K562 (cell line): ENCODE results near the gene UGT3A1. TPM values are rescaled to one million over a fixed set of nuclear protein-coding genes. Genes with fewer than 3 reads are reported as not detected.

Source experiments
- ATAC-seq: fragments of 200-7000 bp; cut with Tn5 transposase; 3 replicates; pipeline ENCODE4 v1.9.1; 2020; ENCODE audit warnings: moderate library complexity
- BruUV-seq: library from RNA; stranded (reverse); fragments of 400-500 nt; replicated peaks from 2 replicates; lab custom pipeline; 2021; lab: Mats Ljungman, UMichigan
- CTCF ChIA-PET: fragments of 300-600 bp; formaldehyde crosslinking; extraction: SDS; loops from one replicate; lab custom pipeline; 2021; ENCODE audit warnings: low intra/inter-chr PET ratio; lab: Yijun Ruan, JAX
- POLR2A ChIA-PET: fragments of 300-600, 350-650 bp; sonication (Branson Sonifier 250); formaldehyde crosslinking; extraction: SDS; loops from one replicate; lab custom pipeline; 2021; ENCODE audit warnings: antibody characterized with exemption, inconsistent platforms; lab: Yijun Ruan, JAX
- DNase-seq, 4 experiments: peaks; one replicate each; pipeline versions ENCODE4 v3.0.0 to v3.0.0-alpha.2; 2011 to 2018; ENCODE audit warnings: low spot score in 3 of 4, mixed read lengths in 3 of 4; ENCODE audit errors: extremely low read depth in 1 of 4
- FAIRE-seq: peaks from 2 replicates; lab custom pipeline; 2011; peaks lifted over from hg19 to GRCh38; lab: Jason Lieb, UNC
- H2AFZ ChIP-seq: 2 replicates; pipeline ENCODE4 v1.6.0; 2011; ENCODE audit warnings: low read depth, low read length, control low read depth, inconsistent platforms
- H3K27ac ChIP-seq: fragments of 200-600 bp; 3 replicates; pipeline ENCODE4 v1.8.0; 2011; ENCODE audit warnings: low read depth, mild to moderate bottlenecking, control low read depth, inconsistent platforms, low read length, moderate library complexity, mixed read lengths; ENCODE audit errors: extremely low read depth
- H3K27me3 ChIP-seq, 2 experiments: fragments of 300-600 bp in 1 of 2; 2 replicates in 1 of 2; 3 replicates in 1 of 2; pipeline versions ENCODE4 v1.6.0 to v1.8.0; 2011; ENCODE audit warnings: inconsistent platforms in 2 of 2, low read length in 2 of 2, mild to moderate bottlenecking in 1 of 2, mixed read lengths in 1 of 2, moderate library complexity in 1 of 2; ENCODE audit not compliant: control insufficient read depth in 2 of 2, insufficient read depth in 2 of 2
- H3K36me3 ChIP-seq: fragments of 300-600 bp; 3 replicates; pipeline ENCODE4 v1.8.0; 2011; ENCODE audit warnings: mild to moderate bottlenecking, low read length, inconsistent platforms; ENCODE audit not compliant: control insufficient read depth, insufficient read depth
- H3K4me1 ChIP-seq, 2 experiments: fragments of 200-600 bp in 1 of 2; replicated peaks in 1 of 2; 2 replicates in 1 of 2; 3 replicates in 1 of 2; pipeline versions ENCODE4 v1.5.1 to v1.8.0; 2011; ENCODE audit warnings: inconsistent platforms in 2 of 2, low read length in 2 of 2, mild to moderate bottlenecking in 1 of 2, mixed read lengths in 1 of 2, moderate library complexity in 1 of 2; ENCODE audit not compliant: control insufficient read depth in 2 of 2, insufficient read depth in 2 of 2
- H3K4me2 ChIP-seq: 2 replicates; pipeline ENCODE4 v1.6.1; 2011; ENCODE audit warnings: low read length, control low read depth, inconsistent platforms, mixed read lengths; ENCODE audit not compliant: insufficient read depth
- H3K4me3 ChIP-seq: fragments of 200-600 bp; sonication (generic), shearing (Covaris generic); 2 replicates; pipeline ENCODE4 v1.5.1; 2016; ENCODE audit warnings: control low read depth, inconsistent platforms
- H3K79me2 ChIP-seq: fragments of 200-600 bp; 3 replicates; pipeline ENCODE4 v1.8.0; 2011; ENCODE audit warnings: low read length, inconsistent platforms; ENCODE audit not compliant: control insufficient read depth, insufficient read depth
- H3K9ac ChIP-seq, 2 experiments: 2 replicates each; pipeline versions ENCODE4 v1.6.0 to v1.6.1; 2011; ENCODE audit warnings: low read depth in 2 of 2, low read length in 2 of 2, control low read depth in 1 of 2, inconsistent platforms in 1 of 2, mild to moderate bottlenecking in 1 of 2, mixed read lengths in 1 of 2; ENCODE audit not compliant: insufficient read depth in 1 of 2
- H3K9me1 ChIP-seq: one replicate; pipeline ENCODE4 v1.6.0; 2011; ENCODE audit warnings: inconsistent platforms, mild to moderate bottlenecking, low read length, moderate library complexity; ENCODE audit not compliant: control insufficient read depth, insufficient read depth
- H3K9me3 ChIP-seq: replicated peaks from 2 replicates; pipeline ENCODE4 v1.5.1; 2011; ENCODE audit warnings: low read depth, low read length, inconsistent platforms; ENCODE audit not compliant: control insufficient read depth, insufficient read depth
- H4K20me1 ChIP-seq: replicated peaks from 2 replicates; pipeline ENCODE4 v1.6.1; 2011; ENCODE audit warnings: low read length, inconsistent platforms, mixed read lengths; ENCODE audit not compliant: control insufficient read depth, insufficient read depth
- CEBPZ ChIP-seq: fragments of 150-350 bp; IDR thresholded peaks from 2 replicates; pipeline ENCODE4 v1.6.1; 2014; ENCODE audit warnings: low read depth, mild to moderate bottlenecking, low read length, borderline replicate concordance
- GTF2A2 ChIP-seq: IDR thresholded peaks from 2 replicates; pipeline ENCODE4 v1.6.1; 2016; ENCODE audit warnings: mild to moderate bottlenecking, missing genetic modification characterization, missing compliant biosample characterization
- KLF16 ChIP-seq: IDR thresholded peaks from 2 replicates; pipeline ENCODE4 v1.6.1; 2016; ENCODE audit warnings: antibody characterized with exemption
- SMARCA5 ChIP-seq: fragments of 450-650 bp; IDR thresholded peaks from 2 replicates; pipeline ENCODE4 v1.6.1; 2016
- ZFP30 ChIP-seq: fragments of 250-450 bp; sonication (Bioruptor Pico); IDR thresholded peaks from 2 replicates; pipeline ENCODE4 v1.8.0; 2022; ENCODE audit warnings: moderate library complexity, mild to moderate bottlenecking, inconsistent platforms, borderline replicate concordance
- ZNF507 ChIP-seq: conservative IDR thresholded peaks from 2 replicates; pipeline ENCODE4 v1.6.1; 2017; ENCODE audit warnings: missing genetic modification characterization, missing compliant biosample characterization
- ZNF551 ChIP-seq: fragments of 250-450 bp; sonication (Bioruptor Pico); IDR thresholded peaks from 2 replicates; pipeline ENCODE4 v1.5.0; 2021; ENCODE audit warnings: mild to moderate bottlenecking, moderate library complexity
- WGBS: fragments of 100-300 bp; shearing (Covaris generic); methylation state at CpG from one replicate; pipeline ENCODE4 v1.1.6; 2016; ENCODE audit warnings: low coverage, mixed read lengths; ENCODE audit not compliant: insufficient coverage; ENCODE audit errors: missing lambda C conversion rate; 5-methylcytosine and 5-hydroxymethylcytosine counted together
- in situ Hi-C: fragments of 300-500 bp; cut with MboI; formaldehyde crosslinking; loops from 4 replicates; pipeline ENCODE4 v1.15.0; 2018; ENCODE audit warnings: inconsistent platforms, mixed read lengths
- intact Hi-C: fragments of 100-400 bp; cut with micrococcal nuclease; formaldehyde crosslinking; loops from 2 replicates; pipeline ENCODE4 v1.14.2; 2022
- polyA plus RNA-seq, 8 experiments: library from polyadenylated mRNA; depleted of rRNA in 4 of 8; stranded (reverse) in 5 of 8; unstranded in 3 of 8; fragments of >200 nt; fragmentation: Nextera tagmentation in 2 of 8; fragmentation: Illumina TruSeq in 1 of 8; extraction: Ambion mirVana in 2 of 8; extraction: Trizol in 1 of 8; gene quantifications; 2 replicates each; pipeline versions ENCODE4 v1.2.1 to v1.2.3, GENCODE V29; 2011 to 2014; ENCODE audit warnings: inconsistent platforms in 1 of 8, missing spikeins in 1 of 8
- total RNA-seq, 7 experiments: library from RNA; depleted of rRNA in 6 of 7; stranded (reverse); fragments of >200 nt in 6 of 7; fragmentation: Illumina TruSeq in 2 of 7; extraction: Trizol in 2 of 7; gene quantifications; 2 replicates each; pipeline versions ENCODE4 v1.2.1 to v1.2.3, GENCODE V29; 2011 to 2021; ENCODE audit warnings: low replicate concordance in 1 of 7
- TF ChIP-seq, protein P1 (sequence below): sonication (generic); formaldehyde crosslinking; IDR thresholded peaks from 2 replicates; pipeline ENCODE4 v1.8.0; 2022; ENCODE audit warnings: missing genetic modification reagents, mild to moderate bottlenecking, borderline replicate concordance

UGT3A1 gene
- total and polyA plus RNA-seq, 9 of the 15 experiments (the other 6 are each of a cell fraction or from before 2014, with no cell fraction given), result not detected

GRCh38 chr5:35924122-35924949, 66.9 kb downstream of the UGT3A1 start:
- intact Hi-C loops (loop anchor here (5.0 kb wide), 1 partner anchor 697 kb away; no protein-coding TSS in a partner anchor), in situ Hi-C loops (loop anchor here (5.0 kb wide), 2 partner anchors 832 to 1447 kb away; no protein-coding TSS in a partner anchor)
- BruUV-seq, result no TSS peak
- ChIA-PET CTCF (interaction anchor here (3.6 kb wide), 1 partner anchor 835 kb away, joined by 33 read pairs; no protein-coding TSS in a partner anchor), POLR2A (no interaction called here)
- Histone ChIP-seq H3K4me2 (no peak overlapping the region), H3K36me3 (no peaks in the 10 kb centered on the region), H3K9ac (no peak overlapping the region), H2AFZ (no peak overlapping the region), H3K4me3 (no peak overlapping the region), H3K9me1 (no peaks in the 10 kb centered on the region), H4K20me1 (no peaks in the 10 kb centered on the region), H3K4me1 (no peaks in the 10 kb centered on the region), H3K27me3 (peaks cover 0 to 5% of the 10 kb centered on the region in 2 experiments; a peak in 1 of 5 replicates), H3K27ac (no peak overlapping the region), H3K79me2 (no peaks in the 10 kb centered on the region), H3K9me3 (no peaks in the 10 kb centered on the region)
- TF ChIP-seq SMARCA5, result no peak
- no peak for ATAC-seq
- no peak for FAIRE-seq
- no peak for DNase-seq
- 2% methylated on average over 10 of the region's 10 CpGs for WGBS

GRCh38 chr5:35922468-35922867, 68.7 kb downstream of the UGT3A1 start:
- Histone ChIP-seq H3K79me2 (no peaks in the 10 kb centered on the region), H3K9ac (no peak overlapping the region), H3K27ac (no peak overlapping the region), H3K36me3 (no peaks in the 10 kb centered on the region), H3K9me3 (no peaks in the 10 kb centered on the region), H3K4me2 (no peak overlapping the region), H3K27me3 (peaks cover 0 to 5% of the 10 kb centered on the region in 2 experiments; a peak in 1 of 5 replicates), H4K20me1 (no peaks in the 10 kb centered on the region), H2AFZ (no peak overlapping the region), H3K4me1 (no peaks in the 10 kb centered on the region), H3K9me1 (no peaks in the 10 kb centered on the region), H3K4me3 (no peak overlapping the region)
- intact Hi-C loops, result loop anchor here (5.0 kb wide), 1 partner anchor 695 kb away; no protein-coding TSS in a partner anchor
- BruUV-seq, result no TSS peak
- 0% methylated on average over 7 of the region's 7 CpGs for WGBS
- no peak for ATAC-seq
- in situ Hi-C loops, result loop anchor here (5.0 kb wide), 2 partner anchors 830 to 1445 kb away; no protein-coding TSS in a partner anchor
- ChIA-PET CTCF (no interaction called here), POLR2A (interaction anchor here (0.6 kb wide), 1 partner anchor 19 kb away, joined by 3 read pairs; no protein-coding TSS in a partner anchor)
- DNase-seq, result no peak
- FAIRE-seq, result no peak
- TF ChIP-seq CEBPZ, result no peak
- no peak for TF ChIP-seq ZNF507 (tag)
- TF ChIP-seq ZFP30 (CRISPR knock-in tag), result no peak
- TF ChIP-seq GTF2A2, result no peak
- no peak for TF ChIP-seq ZNF551
- no peak for TF ChIP-seq KLF16
- TF ChIP-seq, protein P1, sequence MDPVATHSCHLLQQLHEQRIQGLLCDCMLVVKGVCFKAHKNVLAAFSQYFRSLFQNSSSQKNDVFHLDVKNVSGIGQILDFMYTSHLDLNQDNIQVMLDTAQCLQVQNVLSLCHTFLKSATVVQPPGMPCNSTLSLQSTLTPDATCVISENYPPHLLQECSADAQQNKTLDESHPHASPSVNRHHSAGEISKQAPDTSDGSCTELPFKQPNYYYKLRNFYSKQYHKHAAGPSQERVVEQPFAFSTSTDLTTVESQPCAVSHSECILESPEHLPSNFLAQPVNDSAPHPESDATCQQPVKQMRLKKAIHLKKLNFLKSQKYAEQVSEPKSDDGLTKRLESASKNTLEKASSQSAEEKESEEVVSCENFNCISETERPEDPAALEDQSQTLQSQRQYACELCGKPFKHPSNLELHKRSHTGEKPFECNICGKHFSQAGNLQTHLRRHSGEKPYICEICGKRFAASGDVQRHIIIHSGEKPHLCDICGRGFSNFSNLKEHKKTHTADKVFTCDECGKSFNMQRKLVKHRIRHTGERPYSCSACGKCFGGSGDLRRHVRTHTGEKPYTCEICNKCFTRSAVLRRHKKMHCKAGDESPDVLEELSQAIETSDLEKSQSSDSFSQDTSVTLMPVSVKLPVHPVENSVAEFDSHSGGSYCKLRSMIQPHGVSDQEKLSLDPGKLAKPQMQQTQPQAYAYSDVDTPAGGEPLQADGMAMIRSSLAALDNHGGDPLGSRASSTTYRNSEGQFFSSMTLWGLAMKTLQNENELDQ, result no peak
